Measurements from ENCODE around the gene DHX29.

Gene DHX29

DNA sequence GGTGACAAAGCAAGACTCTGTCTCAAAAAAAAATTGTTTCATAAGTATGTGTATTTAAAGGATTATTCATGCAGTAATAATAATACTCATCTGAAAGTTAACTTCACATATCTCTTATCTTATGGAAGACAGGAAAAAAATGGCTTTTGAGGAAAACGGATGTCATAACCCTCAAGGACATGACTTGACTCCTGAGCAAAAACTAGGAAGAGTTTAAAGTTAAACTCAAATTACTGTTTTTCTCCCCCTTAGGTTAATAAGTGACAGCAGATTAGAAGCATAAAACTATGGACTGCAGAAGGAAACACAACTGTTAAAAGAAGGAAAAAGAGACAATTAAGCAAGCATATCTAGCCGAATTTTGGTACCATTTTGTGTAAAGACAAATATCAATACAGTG lies 16.5 kb downstream of the DHX29 start:
- H3K4me1 Mint-ChIP-seq = no peaks in the 10 kb centered on the region
- H3K9me3 Mint-ChIP-seq = no peaks in the 10 kb centered on the region
- no peak overlapping the region for H3K4me3 Mint-ChIP-seq
- H3K27me3 Mint-ChIP-seq = no peaks in the 10 kb centered on the region
- H3K36me3 Mint-ChIP-seq = peaks cover 26% of the 10 kb centered on the region
- no peak overlapping the region for H3K27ac Mint-ChIP-seq

DNA sequence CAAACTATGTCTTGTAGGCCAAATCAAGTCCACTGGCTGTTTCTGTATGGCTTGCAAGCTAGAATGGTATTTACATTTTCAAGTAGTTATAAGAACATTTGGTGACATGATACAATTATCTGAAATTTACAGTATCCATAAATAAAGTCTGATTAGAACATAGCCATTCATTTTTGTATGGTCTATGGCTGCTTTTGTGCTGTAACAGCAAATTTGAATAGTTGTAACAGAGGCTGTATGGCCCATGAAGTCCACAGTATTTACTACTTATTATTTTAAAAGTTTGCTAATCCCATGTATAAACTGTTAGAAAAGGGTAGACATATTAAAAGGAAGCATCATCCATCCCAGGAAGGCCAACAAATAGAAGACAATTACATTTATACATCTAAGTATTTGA lies 17.7 kb downstream of the DHX29 start:
- Mint-ChIP-seq H3K36me3 (peaks cover 23% of the 10 kb centered on the region), H3K9me3 (no peaks in the 10 kb centered on the region), H3K27me3 (no peaks in the 10 kb centered on the region), H3K4me1 (no peaks in the 10 kb centered on the region), H3K4me3 (no peak overlapping the region), H3K27ac (no peak overlapping the region)

DNA sequence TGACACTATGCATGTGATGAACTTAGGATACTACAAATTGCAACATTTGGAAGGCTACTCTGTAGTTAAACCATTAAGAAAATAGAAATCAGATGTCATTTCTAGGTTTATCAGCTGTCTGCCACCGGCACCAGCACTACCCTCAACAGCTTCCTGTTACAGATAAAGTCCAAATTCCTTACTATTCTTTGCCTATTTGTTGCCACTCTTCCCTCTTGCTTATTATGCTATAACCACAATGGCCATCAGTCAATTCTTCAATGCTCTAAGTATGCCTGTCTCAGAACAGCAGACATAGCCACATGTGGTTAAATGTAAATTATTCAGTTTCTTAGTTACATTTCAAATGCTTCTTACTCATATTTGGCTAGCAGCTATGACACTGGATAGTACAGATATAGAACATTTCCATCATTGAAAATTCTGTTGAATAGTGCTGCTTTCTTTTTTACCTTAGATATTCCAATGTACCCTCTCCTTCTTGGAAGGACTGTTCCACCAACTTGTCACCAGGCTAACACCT lies 21.0 kb downstream of the DHX29 start:
- no peak overlapping the region for H3K27ac Mint-ChIP-seq
- no peaks in the 10 kb centered on the region for H3K9me3 Mint-ChIP-seq
- no peaks in the 10 kb centered on the region for H3K4me1 Mint-ChIP-seq
- no peak overlapping the region for H3K4me3 Mint-ChIP-seq
- peaks cover 11% of the 10 kb centered on the region for H3K36me3 Mint-ChIP-seq
- H3K27me3 Mint-ChIP-seq = no peaks in the 10 kb centered on the region

DNA sequence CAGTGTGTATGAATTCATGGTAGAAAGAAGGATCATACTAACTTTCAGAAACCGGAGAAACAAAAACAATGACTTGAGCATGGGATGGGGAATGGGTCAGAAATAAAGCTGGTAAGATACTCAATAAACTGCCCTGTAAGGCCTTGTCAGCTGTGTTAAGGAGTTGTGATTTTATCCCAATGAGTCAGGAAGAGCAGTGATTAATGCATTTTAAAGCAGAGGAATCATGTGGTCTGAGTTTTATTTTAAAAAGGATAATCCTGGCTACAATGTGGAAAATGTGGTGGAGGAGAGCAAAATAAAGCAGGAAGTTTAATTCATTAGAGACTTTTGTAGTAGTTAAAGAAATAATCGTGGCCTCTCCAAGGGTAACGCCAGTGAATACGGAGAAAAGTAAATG lies 28.7 kb downstream of the DHX29 start:
- Mint-ChIP-seq H3K36me3 (peaks cover 21% of the 10 kb centered on the region), H3K9me3 (no peaks in the 10 kb centered on the region), H3K27me3 (no peaks in the 10 kb centered on the region), H3K27ac (no peak overlapping the region), H3K4me1 (no peaks in the 10 kb centered on the region), H3K4me3 (no peak overlapping the region)

DNA sequence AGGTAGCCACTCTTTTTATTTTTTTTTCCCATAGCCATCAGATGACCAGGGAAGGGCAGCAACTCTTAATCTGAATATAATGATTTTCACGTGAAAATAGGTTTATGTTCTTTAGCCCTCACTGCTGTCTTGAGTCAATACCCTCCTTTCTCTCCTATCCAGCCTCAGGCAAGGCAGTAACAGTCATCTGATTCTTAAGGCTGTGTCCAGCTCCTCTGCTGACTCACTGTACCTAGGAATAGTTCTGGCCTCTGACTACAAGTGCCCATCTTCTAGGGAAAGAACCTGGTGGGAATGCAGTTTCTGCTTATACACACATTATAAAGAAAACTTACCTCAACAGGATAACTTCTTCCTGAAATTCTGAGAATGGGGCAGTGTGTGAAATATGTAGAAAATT lies 30.7 kb downstream of the DHX29 start:
- Mint-ChIP-seq H3K27me3 (no peaks in the 10 kb centered on the region), H3K4me1 (no peaks in the 10 kb centered on the region), H3K27ac (no peak overlapping the region), H3K4me3 (no peak overlapping the region), H3K9me3 (no peaks in the 10 kb centered on the region), H3K36me3 (peaks cover 26% of the 10 kb centered on the region)

DNA sequence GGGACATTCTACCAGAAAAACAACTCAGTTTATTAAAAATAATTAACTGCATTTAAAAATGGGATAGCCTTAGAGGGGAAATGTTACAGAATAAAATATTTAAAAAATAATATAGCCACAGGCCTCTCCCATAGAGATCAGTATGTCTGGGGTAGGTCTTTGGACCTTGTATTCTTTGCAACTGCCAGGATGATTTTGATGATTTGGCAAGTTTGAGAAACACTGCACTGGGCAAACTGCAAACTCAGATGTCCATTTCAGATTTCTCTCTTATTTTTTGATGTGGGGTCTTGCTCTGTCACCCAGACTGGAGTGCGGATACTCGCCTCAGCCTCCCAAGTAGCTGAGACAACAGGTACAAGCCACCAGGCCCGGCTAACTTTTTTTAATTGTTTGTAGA lies 49.2 kb downstream of the DHX29 start:
- H3K4me1 Mint-ChIP-seq = no peaks in the 10 kb centered on the region
- no peak overlapping the region for H3K27ac Mint-ChIP-seq
- H3K27me3 Mint-ChIP-seq = no peaks in the 10 kb centered on the region
- H3K36me3 Mint-ChIP-seq = peaks cover 17% of the 10 kb centered on the region
- no peaks in the 10 kb centered on the region for H3K9me3 Mint-ChIP-seq
- no peak overlapping the region for H3K4me3 Mint-ChIP-seq

DNA sequence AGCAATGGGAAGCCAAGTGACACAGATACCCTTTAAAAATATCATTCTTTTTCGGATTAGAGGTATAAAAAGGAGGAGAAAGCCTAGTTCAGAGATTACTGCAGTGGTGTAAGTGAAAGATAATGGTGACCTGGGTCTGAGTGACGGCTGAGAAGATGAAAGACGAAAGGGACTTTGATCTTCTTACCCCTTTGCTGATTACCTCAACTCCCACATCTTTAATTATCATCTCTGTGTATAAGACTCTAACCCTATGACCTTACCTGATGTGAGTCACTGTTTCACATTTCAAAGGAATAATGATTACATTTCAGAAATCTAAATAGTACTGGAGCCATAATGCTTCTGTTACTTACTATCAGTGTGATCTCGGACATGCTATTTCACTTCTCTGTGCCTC lies 52.7 kb downstream of the DHX29 start:
- H3K4me3 Mint-ChIP-seq = no peak overlapping the region
- H3K9me3 Mint-ChIP-seq = no peaks in the 10 kb centered on the region
- peaks cover 7% of the 10 kb centered on the region for H3K36me3 Mint-ChIP-seq
- H3K27me3 Mint-ChIP-seq = no peaks in the 10 kb centered on the region
- no peaks in the 10 kb centered on the region for H3K4me1 Mint-ChIP-seq
- no peak overlapping the region for H3K27ac Mint-ChIP-seq

DNA sequence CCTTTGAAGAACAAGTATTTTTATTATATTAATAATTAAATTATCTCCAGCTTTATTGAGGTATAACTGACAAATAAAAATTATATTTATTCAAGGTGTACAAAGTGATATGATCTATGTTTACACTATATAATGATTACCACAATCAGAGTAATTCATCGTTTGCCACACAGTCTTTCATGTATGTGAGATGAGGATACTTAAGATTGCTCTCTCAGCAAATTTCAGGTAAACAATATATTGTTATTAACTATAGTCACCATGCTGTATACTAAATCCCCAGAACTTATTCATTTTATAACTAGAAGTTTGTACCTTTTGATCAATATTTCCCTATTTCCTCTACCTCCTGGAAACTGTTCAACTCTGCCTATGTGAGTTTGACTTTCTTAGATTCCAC lies 57.4 kb downstream of the DHX29 start:
- Mint-ChIP-seq H3K4me3 (no peak overlapping the region), H3K27ac (no peak overlapping the region), H3K36me3 (peaks cover 5% of the 10 kb centered on the region), H3K9me3 (peaks cover 6% of the 10 kb centered on the region), H3K4me1 (no peaks in the 10 kb centered on the region), H3K27me3 (peaks cover 3% of the 10 kb centered on the region)

DNA sequence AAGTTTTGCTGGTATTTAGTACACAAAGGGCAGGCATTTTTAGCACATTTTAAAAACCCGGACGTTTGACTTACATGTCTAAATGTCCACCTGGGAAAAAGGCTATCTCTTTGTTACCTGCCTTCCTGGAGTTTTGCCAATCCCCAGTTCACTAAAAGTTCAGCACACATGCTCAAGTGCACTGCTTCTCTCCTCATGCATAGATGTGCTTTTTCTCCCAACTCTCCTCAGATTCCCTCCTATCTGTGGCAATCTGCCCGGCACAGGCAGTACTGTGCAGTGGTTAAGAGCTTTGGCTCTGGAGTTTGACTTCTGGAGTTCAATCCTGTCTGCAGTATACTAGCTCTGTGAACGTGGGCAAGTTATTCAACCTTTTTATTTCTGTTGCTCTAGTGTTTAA lies 65.7 kb downstream of the DHX29 start:
- H3K4me1 Mint-ChIP-seq = no peaks in the 10 kb centered on the region
- peaks cover 14% of the 10 kb centered on the region for H3K27me3 Mint-ChIP-seq
- H3K27ac Mint-ChIP-seq = no peak overlapping the region
- H3K9me3 Mint-ChIP-seq = no peaks in the 10 kb centered on the region
- H3K36me3 Mint-ChIP-seq = peaks cover 3% of the 10 kb centered on the region
- no peak overlapping the region for H3K4me3 Mint-ChIP-seq

DNA sequence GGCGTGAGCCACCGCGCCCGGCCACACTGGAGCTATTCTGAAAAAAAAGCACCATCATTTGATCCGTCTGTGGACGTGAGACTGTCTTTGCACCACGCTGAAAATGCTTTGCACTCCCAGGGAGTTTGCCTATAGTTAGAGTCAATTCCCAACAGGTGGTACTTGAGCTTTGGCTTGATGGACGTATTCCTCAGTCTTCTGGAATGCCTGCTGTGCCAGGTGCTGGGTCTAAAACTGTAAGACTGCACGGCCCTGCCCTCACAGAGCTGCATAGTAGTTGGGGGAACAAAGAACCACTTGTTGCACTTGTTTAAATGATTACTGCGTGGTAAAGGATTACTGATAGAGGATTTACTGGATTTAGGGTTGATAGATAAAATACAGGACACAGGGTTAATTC lies 70.7 kb downstream of the DHX29 start:
- H3K4me3 Mint-ChIP-seq = no peak overlapping the region
- no peaks in the 10 kb centered on the region for H3K9me3 Mint-ChIP-seq
- peaks cover 1% of the 10 kb centered on the region for H3K36me3 Mint-ChIP-seq
- H3K4me1 Mint-ChIP-seq = peaks cover 13% of the 10 kb centered on the region
- H3K27me3 Mint-ChIP-seq = peaks cover 34% of the 10 kb centered on the region
- H3K27ac Mint-ChIP-seq = no peak overlapping the region

DNA sequence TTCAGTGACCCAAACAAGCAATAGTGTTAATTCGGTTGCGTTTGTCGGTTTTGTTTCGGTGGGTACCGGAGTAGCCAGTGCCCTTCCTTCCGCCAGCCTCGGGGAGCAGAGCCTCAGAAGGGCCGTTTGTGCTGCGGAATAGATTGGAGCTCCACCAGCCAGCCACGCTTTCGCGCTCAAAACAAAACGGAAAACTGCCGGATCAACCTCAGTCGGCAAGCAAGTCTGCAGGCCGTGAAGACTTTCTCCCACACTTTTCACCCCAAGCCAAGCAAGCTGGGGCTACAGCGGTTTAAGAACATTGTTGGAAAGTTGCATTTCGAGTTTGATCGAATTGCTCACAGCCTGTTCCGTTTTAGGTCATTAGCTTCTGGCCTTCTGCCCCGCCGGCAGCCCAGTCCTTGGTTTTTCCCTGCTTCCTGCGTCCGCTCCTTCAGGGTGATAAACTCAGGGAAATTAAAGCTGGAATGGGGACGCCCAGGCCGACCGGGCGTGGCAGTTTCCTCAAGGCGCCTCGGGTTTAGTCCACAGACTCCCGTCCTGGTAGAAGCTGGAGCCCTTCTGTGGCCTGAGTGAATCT lies 73.3 kb downstream of the DHX29 start:
- H3K9me3 Mint-ChIP-seq = no peaks in the 10 kb centered on the region
- H3K27ac Mint-ChIP-seq = no peak overlapping the region
- H3K4me1 Mint-ChIP-seq = peaks cover 25% of the 10 kb centered on the region
- peaks cover 1% of the 10 kb centered on the region for H3K36me3 Mint-ChIP-seq
- peak overlapping the region; percentile 88 for H3K4me3 Mint-ChIP-seq
- peaks cover 54% of the 10 kb centered on the region for H3K27me3 Mint-ChIP-seq

DNA sequence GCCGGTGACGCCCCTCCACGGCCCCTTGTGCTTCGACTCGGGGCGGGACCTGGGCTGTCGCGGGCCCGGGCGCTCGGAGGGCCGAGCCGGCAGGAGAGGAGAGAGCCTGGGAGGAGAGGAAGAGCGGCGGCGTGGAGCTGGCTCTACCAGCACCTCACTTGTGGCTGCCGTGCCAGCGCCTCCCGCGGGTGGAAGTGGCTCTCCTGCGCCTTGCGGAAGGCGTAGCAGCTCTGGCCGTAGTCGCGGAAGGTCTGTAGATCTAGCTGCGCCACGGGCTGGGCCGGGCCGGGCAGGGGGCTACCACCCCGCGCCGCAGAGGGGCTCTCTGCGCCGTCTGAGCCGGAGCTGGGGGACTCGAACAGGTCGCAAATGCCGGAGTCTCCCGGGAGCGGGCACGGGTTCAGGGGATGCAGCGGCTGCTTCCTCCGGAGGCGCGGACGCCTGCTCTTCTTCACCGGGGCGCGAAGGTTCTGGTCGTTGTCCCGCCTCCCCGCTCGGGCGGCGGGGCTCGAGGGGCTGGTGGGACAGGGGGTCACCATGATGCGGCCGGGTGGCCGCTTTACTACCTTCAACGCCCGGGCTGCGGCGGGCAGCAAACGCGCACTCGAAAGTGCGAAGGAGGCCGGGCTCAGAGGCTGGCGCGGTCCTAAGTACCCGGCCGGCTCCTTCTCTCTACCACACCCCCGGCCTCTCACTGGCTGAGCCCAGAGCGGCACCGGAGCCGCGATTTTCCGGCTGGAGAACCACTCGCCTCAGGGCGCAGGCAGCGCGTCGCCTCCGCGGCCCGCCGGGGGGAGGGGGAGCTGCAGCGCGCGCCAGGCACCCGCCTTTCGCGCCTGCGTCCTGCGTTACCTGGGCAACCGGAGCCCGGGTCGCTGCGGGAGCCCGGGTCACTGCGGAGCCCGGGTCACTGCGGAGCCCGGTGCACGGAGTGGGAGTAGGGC lies 74.2 kb downstream of the DHX29 start, which contains the start of gene CCNO:
Gene CCNO, minus strand, starts transcription at position 624 of the 944 bp plus-strand sequence. Its CDS starts 85 bp downstream, at position 539.
- Mint-ChIP-seq H3K27me3 (peaks cover 60% of the 10 kb centered on the region), H3K4me1 (peaks cover 25% of the 10 kb centered on the region), H3K27ac (no peak within 1 kb of the TSS), H3K36me3 (no peaks in the 10 kb centered on the region), H3K4me3 (peak within 1 kb of the TSS; percentile 88), H3K9me3 (no peaks in the 10 kb centered on the region)

DNA sequence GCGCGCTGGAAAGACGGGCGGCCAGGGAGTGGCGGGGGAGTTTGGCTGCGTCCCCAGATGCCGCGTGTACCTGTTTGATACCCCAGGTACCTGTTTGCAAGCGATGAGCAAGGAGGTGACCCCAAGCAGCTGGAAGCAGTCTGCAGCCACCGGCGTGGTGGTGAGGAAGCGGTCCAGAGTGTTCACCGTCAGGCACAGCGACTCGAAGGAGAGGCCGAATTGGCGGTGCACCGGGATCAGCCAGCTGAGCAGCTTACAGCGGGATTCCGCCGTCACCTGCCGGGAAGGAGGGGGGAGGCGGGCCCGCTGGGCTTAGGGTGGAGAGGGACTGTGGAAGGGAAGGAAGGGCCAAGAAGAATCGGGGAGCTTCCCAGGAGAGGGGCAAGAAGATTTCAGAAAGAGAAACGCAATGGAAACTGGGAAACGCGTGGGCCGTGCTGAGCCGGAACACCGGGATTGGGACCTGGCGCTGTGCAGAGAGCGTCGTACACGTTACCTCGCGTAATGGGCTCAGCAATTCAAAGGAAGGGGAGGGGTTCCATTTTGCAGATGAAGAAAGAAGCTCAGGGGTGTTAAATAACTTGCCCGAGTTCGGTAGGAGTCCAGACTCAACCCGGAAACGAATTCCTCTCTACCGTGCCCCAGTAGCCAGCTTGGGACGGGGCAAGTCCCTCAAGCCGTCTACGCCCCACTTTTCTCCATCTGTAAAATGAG lies 75.1 kb downstream of the DHX29 start:
- Mint-ChIP-seq H3K36me3 (no peaks in the 10 kb centered on the region), H3K27me3 (peaks cover 65% of the 10 kb centered on the region), H3K27ac (no peak overlapping the region), H3K4me3 (peak overlapping the region; percentile 77), H3K4me1 (peaks cover 31% of the 10 kb centered on the region), H3K9me3 (no peaks in the 10 kb centered on the region)

DNA sequence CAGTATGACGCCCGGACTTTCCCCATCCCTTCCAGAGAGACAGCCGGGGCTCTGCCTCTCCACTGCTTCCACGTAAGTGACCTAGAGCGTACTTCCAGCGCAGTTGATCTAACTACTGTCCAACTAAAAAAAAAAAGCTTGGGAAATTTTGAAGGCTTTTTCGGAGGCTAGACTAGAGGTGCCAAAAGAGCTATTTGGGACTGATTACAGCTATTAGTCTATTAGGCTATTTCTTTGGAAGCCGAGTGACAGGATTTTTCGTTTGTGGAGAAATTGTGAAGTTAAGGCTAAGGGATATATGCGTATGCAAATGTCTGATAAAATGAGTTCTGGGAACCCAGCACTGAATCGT lies 75.6 kb downstream of the DHX29 start:
- Mint-ChIP-seq H3K27me3 (peaks cover 63% of the 10 kb centered on the region), H3K27ac (no peak overlapping the region), H3K36me3 (no peaks in the 10 kb centered on the region), H3K9me3 (no peaks in the 10 kb centered on the region), H3K4me1 (peaks cover 31% of the 10 kb centered on the region), H3K4me3 (peak overlapping the region; percentile 77)

DNA sequence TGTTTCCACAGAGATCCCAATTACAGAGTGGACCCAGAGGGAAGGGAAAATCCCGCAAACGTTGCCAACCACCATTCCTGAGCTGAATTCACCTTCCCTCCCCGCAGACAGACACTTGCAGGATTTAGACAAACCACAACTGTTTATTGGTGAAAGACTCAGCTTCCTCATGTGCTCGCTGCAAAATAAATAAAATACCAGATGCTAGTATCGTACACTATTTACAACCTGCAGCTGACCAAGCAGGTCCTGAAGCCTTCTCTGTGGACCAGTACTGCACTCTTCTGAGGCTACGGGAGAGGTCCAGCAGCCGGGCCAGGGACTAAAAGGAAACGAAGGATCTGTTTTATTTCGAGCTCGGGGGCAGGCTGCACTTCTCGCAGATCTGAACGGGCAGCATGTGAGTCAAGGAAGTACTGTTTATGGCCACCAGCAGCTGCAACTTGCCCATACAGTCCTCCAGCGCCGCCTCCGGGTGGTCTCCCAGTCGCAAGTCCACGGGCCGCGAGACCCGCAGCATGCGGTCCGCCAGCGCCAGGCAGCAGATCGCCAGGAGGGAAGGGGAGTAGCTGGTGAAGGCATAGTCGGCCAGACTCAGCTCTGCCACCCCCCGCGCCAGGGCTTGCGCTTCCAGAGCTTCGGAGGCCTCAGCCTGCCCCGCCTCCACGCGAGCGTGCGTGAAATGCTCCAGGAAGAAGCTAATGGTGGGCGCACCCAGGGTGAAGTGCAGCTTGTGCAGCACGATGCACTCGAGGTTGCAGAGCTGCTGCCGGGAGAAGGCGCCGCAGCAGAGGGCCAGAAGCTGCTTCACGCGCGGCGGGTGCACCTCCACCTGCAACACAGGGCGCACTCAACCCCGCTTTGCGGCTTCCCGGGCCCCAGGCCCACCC lies 76.2 kb downstream of the DHX29 start:
- H3K27ac Mint-ChIP-seq = no peak overlapping the region
- peak overlapping the region; percentile 77 for H3K4me3 Mint-ChIP-seq
- H3K4me1 Mint-ChIP-seq = peaks cover 33% of the 10 kb centered on the region
- peaks cover 60% of the 10 kb centered on the region for H3K27me3 Mint-ChIP-seq
- no peaks in the 10 kb centered on the region for H3K36me3 Mint-ChIP-seq
- H3K9me3 Mint-ChIP-seq = no peaks in the 10 kb centered on the region
